GM15510 (cell line): Measurements from ENCODE around the gene KCNJ12.

Experiments used
- POLR2A ChIP-seq: IDR thresholded peaks from 3 replicates; pipeline ENCODE4 v1.6.1; 2011; ENCODE audit warnings: borderline replicate concordance; ENCODE audit not compliant: insufficient read length; ENCODE audit errors: extremely low read depth

KCNJ12 gene

DNA sequence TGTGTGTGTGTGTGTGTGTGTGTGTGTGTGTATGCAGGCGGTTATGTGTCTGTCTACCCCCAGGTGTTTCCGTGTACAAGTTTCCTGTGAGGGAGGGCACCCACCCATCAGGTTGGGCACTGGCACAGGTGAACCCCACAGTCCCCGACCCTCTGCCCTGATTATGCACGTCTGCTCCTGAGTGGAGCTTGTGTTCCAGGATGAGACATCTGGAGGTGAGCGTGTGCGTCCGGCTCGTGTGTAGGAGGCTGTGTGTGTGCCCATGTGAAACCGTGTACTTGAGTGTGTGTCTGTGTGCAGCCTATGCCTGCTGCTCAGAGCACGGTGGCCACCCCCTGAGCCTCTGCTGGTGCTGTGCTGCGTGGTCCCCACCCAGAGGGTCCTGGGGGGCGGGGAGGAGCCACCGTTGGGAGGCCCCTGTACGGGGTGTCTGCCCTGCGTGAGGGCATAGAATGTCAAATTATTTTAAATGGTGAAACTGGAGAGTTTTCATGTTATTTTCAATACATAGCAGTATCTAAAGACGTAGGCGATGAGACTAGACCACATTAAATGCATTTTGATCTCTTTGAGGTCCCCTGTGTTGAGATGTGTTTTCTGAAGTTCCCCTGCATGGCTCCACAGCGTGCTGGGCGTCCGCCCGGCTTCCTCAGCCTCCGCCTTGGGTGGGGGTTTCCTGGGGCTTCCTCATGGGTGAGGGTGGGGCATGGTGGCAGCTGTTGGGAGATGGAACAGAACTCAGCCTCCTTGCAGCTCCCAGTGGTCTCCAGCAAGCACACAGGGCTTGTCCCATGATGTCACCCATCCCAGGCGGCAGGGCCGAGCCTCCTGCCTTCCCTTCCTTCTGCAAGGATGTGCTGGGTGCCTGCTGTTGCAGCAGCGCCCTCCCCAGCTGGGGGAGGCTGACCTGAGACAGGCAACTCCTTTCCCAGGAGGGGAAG is 43.4 kb downstream of the KCNJ12 start:
- TF ChIP-seq POLR2A, result no peak

DNA sequence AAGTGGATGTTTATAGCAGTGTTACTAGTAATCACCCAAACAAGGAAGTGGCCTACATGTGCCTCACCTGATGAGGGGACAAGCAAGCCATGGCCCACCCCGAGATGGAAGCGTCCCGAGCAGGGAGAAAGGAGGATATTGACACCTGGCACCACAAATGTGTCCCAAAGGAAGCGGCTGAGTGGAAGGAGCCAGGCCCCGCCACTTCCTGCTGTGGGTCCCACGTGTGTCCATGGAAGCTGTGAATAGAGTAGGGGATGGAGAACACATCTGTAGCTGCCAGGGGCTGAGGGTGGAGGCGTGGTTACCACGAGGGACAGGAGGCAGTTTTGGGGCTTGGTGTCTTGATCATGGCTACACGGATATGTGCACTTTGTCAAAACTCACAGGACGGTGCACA is 49.2 kb downstream of the KCNJ12 start:
- no peak for TF ChIP-seq POLR2A

DNA sequence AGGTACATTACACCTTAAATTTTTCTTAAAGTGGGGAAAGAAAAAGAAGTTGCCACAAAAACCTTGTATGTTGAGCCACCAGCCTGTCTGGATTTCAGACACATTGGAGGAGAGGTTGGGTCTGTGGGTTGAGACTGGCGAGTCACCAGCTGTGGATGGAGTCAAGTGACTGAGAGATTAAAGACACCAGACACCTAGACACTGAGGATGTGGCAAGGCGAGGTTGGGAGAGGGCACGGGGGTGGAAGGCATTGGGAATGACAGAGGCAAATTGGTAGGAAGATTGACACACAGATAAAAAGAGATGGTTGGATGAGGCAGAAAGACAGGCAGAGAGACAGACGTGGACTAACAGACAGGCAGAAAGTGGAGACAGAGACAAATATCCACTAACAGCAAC is 49.6 kb downstream of the KCNJ12 start:
- no peak for TF ChIP-seq POLR2A

DNA sequence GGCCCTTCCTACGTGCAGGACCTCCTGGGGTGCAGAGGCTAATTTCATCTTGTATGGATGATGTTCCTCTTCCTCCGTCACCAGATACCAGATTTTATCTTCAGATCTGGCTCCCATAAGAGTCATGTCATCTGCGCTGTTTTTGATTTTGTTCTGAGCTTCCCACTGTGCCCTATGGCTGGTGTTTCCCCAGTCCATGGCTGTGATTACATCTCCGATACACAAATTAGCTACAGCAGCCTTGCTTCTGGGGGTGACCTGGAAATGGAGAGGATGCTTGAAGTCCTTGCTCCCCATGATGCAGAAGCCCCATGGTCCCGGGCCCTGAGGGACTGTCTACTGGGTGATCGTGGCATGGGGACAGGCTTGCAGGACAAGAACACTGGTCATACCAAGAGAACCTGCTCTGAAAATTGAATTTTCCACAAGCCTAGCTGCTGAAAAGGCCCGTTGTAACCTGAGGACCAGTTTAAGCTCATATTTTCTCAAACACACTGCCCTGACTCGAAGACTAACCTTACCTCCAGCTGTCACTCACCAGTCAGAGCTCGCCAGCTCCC is 69.0 kb downstream of the KCNJ12 start:
- TF ChIP-seq POLR2A, result no peak

DNA sequence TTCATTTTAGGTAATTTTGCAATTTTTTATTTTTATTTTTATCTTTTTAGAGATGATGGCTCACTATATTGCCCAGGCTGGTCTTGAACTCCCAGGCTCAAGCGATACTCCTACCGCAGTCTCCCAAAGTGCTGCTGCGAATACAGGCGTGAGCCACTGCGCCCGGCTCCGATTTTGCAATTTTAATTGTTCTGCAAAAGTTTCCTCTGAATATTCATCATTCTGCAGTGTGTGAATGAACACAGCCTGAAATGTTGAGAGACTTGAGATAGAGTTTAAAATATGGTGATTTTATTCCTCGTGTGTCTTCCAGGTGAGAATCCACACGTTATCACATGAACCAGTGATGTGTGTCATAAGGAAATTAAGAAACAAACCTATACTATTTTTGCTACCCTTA is 75.8 kb downstream of the KCNJ12 start:
- no peak for TF ChIP-seq POLR2A

- TF ChIP-seq POLR2A, result no peak
Observed at GRCh38 chr17:21452377-21453143, 76.4 kb downstream of the KCNJ12 start.

- no peak for TF ChIP-seq POLR2A
Observed at GRCh38 chr17:21453144-21453898, 77.2 kb downstream of the KCNJ12 start.

DNA sequence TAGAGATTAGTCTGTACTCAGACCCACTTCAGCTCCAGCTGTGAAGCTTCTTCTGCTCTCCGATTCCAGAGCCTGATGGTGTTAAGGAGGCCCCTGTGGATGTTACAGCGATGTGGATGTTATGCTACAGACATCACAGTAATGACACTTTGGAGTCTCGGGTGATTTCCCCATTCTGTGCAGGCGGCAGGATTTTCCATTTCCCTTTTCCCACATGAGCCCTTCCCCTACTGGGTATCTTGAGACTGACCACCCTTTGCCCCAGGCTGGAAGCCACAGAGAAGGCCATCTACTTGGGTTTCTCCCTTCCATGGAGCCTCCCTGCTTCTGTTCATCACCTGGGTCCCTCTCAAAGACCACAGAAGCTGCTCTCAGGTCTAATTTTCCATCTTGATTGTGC is 78.3 kb downstream of the KCNJ12 start:
- TF ChIP-seq POLR2A, result no peak

- no peak for TF ChIP-seq POLR2A
Observed at GRCh38 chr17:21455761-21456160, 79.6 kb downstream of the KCNJ12 start.

DNA sequence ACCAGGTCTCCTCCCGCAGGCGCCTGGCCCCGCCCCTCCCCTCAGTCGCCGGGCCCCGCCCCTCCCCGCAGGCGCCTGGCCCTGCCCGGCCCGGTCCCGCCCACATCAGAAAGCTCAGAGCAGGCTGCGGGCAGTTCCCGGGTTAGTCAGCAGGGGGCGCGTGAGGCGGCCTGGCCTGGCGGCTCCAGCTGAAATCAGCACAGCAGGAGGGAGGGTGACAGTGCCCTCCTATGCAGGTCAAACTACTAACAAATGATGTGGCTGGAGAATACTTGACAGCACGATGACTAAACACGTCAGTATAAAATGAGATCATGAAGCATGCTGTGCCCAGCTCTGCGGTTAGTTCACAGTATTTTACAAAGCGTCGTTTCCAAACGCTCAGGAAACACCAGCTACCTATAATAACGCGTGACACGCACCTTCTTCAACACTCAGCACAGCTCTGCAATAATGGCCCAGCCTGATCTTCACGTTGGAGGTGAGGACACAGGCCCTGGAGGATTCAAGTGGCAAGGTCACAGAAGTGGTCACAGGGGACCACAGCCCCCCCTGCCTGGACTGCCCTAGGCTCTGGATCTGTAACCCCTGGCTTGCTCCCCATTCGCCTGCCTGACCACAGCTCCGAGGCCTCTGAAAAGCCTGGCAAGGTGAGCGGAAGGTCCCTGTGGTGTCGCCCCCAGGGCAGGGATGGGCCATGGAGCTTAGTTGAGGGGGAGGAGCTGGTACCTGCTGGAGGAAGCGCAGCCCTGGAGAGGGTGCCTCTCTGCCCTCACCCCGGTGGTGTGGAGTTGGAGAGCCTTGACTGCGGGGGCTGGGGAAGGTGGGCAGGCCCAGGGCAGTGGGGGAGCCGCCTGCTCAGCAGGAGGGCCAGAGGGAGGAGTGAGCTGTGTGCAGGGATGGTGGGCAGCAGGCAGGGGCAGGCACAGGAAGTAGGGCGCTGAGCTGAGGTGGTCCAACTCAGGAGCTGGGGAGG is 81.2 kb downstream of the KCNJ12 start:
- no peak for TF ChIP-seq POLR2A

DNA sequence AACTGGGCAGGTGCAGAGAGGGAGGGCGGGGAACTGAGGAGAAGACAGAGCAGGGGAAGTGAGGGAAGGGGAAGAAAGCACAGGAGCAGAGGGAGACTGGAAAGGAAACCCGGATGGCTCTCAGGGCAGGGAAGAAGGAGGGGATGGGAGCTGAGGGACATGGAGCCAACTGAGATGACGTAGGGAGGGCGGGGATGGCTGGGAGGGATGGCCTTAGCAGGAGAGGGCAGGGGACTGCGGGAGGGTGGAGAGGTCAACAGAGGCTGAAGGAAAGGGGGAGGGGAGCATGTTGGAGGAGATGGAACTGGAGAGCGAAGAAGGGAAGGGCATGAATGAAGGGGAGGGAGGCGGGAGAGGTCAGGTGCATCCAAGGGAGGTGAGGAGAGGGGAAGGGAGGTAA is 81.9 kb downstream of the KCNJ12 start:
- TF ChIP-seq POLR2A, result no peak

DNA sequence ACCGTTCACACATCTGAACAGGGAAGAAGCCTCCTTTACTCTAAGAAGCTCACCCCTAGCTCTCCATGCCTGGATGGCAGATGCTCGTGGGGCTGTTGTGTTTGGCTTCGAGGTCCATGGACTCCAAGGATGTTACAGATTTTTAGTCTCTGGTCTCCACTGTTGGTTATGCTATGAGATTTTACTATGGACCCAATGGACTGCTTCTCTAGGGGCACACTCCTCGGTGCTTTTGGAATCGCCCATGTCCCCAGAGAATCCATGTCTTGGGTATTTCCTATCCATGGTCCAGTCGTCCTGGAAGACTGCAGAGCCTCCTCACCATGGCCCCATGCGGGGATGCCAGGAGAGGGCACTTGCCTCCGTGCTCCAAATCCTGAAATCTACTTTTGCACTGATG is 83.4 kb downstream of the KCNJ12 start:
- TF ChIP-seq POLR2A, result no peak

GRCh38 chr17:21460358-21460757 is 84.2 kb downstream of the KCNJ12 start:
- TF ChIP-seq POLR2A, result no peak
